ENCODE measurements around the gene PUSL1. TPM values are rescaled to one million over a fixed set of nuclear protein-coding genes. Genes with fewer than 3 reads are reported as not detected.

Gene PUSL1
- total and polyA plus RNA-seq, 2 donors (not counting 1 experiment from before 2014, with no cell fraction given): 15.7 to 25.8 TPM

- H3K27ac Mint-ChIP-seq: no peak overlapping the region
- ATAC-seq (ENCODE audit: low read depth) (no peak), DNase-seq (no peak)
- intact Hi-C loops (cut with micrococcal nuclease): no loop called here
- Histone ChIP-seq H3K36me3 (replicated peaks in 1 of 2; ENCODE audit: control extremely low read depth in 1 of 2, control insufficient read depth in 1 of 2, extremely low read depth in 1 of 2, insufficient read depth in 2 of 2, low read length in 1 of 2) (no peaks in the 10 kb centered on the region), H3K27ac (ENCODE audit: low read length in 2 of 2) (no peak overlapping the region), H3K4me2 (replicated peaks; ENCODE audit: low read depth, low read length, poor library complexity, severe bottlenecking) (no peak overlapping the region), H3K9me3 (ENCODE audit: control extremely low read depth in 1 of 3, control insufficient read depth in 2 of 3, insufficient read depth in 1 of 3, low read length in 2 of 3) (no peaks in the 10 kb centered on the region), H3K4me3 (ENCODE audit: control extremely low read depth in 1 of 5, extremely low read depth in 1 of 5, insufficient read depth in 1 of 5, low read depth in 2 of 5, low read length in 4 of 5) (no peak overlapping the region), H3K9ac (ENCODE audit: low read length) (no peak overlapping the region), H4K20me1 (ENCODE audit: control insufficient read depth, insufficient read depth, low read length, poor library complexity, severe bottlenecking) (peaks cover 8% of the 10 kb centered on the region), H3K27me3 (replicated peaks in 1 of 4; ENCODE audit: control extremely low read depth in 1 of 4, control insufficient read depth in 3 of 4, insufficient read depth in 4 of 4, low read length in 3 of 4) (no peaks in the 10 kb centered on the region), H3K4me1 (ENCODE audit: control insufficient read depth in 2 of 2, insufficient read depth in 2 of 2, low read length in 2 of 2) (peaks cover 0 to 9% of the 10 kb centered on the region in 2 donors), H2AFZ (ENCODE audit: insufficient read depth, low read depth, low read length, poor library complexity, severe bottlenecking) (no peak overlapping the region), H3K79me2 (ENCODE audit: control insufficient read depth, insufficient read depth, low read length) (no peaks in the 10 kb centered on the region)
- CTCF ChIA-PET: interaction anchor here (1.5 kb wide), 1 partner anchor 9 kb away, joined by 4 read pairs; no protein-coding TSS in a partner anchor
- no peak overlapping the region for H3K4me3 Mint-ChIP-seq
- H3K9me3 Mint-ChIP-seq (ENCODE audit: insufficient read depth): no peaks in the 10 kb centered on the region
- WGBS (ENCODE audit: insufficient coverage): 96% methylated on average over 60 of the region's 62 CpGs
- POLR2A ChIA-PET: no interaction called here
- H3K4me1 Mint-ChIP-seq: peaks cover 7% of the 10 kb centered on the region
- TF ChIP-seq EZH2 (IDR thresholded peaks at IDR 0.05; ENCODE audit: borderline replicate concordance, insufficient read depth, low read depth, low read length, poor library complexity, severe bottlenecking) (no peak), CTCF (IDR thresholded peaks at IDR 0.05) (no peak)
- H3K27me3 Mint-ChIP-seq: no peaks in the 10 kb centered on the region
These were observed 12.0 kb upstream of the PUSL1 start for GRCh38 chr1:1296070-1297061.

GRCh38 chr1:1297802-1298424, 10.5 kb upstream of the PUSL1 start:
- no peak for DNase-seq
- POLR2A ChIA-PET: no interaction called here
- no peaks in the 10 kb centered on the region for H3K9me3 ChIP-seq (ENCODE audit: control extremely low read depth in 1 of 3, control insufficient read depth in 2 of 3, insufficient read depth in 1 of 3, low read length in 2 of 3)
- 95% methylated on average over 29 of the region's 31 CpGs for WGBS (ENCODE audit: insufficient coverage)
- no peak overlapping the region for H3K4me2 ChIP-seq (replicated peaks; ENCODE audit: low read depth, low read length, poor library complexity, severe bottlenecking)
- Mint-ChIP-seq H3K27me3 (no peaks in the 10 kb centered on the region), H3K27ac (no peak overlapping the region), H3K4me3 (no peak overlapping the region), H3K9me3 (ENCODE audit: insufficient read depth) (no peaks in the 10 kb centered on the region), H3K4me1 (no peaks in the 10 kb centered on the region)
- no peaks in the 10 kb centered on the region for H3K4me1 ChIP-seq (ENCODE audit: control insufficient read depth in 2 of 2, insufficient read depth in 2 of 2, low read length in 2 of 2)
- peaks cover 16% of the 10 kb centered on the region for H4K20me1 ChIP-seq (ENCODE audit: control insufficient read depth, insufficient read depth, low read length, poor library complexity, severe bottlenecking)
- no peaks in the 10 kb centered on the region for H3K79me2 ChIP-seq (ENCODE audit: control insufficient read depth, insufficient read depth, low read length)
- H3K27ac ChIP-seq (ENCODE audit: low read length in 2 of 2): no peak overlapping the region
- no peaks in the 10 kb centered on the region for H3K36me3 ChIP-seq (replicated peaks in 1 of 2; ENCODE audit: control extremely low read depth in 1 of 2, control insufficient read depth in 1 of 2, extremely low read depth in 1 of 2, insufficient read depth in 2 of 2, low read length in 1 of 2)
- no peak for ATAC-seq (ENCODE audit: low read depth)
- no peak overlapping the region for H3K9ac ChIP-seq (ENCODE audit: low read length)
- H3K27me3 ChIP-seq (replicated peaks in 1 of 4; ENCODE audit: control extremely low read depth in 1 of 4, control insufficient read depth in 3 of 4, insufficient read depth in 4 of 4, low read length in 3 of 4): no peaks in the 10 kb centered on the region
- no peak overlapping the region for H3K4me3 ChIP-seq (ENCODE audit: control extremely low read depth in 1 of 5, extremely low read depth in 1 of 5, insufficient read depth in 1 of 5, low read depth in 2 of 5, low read length in 4 of 5)
- no peak overlapping the region for H2AFZ ChIP-seq (ENCODE audit: insufficient read depth, low read depth, low read length, poor library complexity, severe bottlenecking)
- TF ChIP-seq EZH2 (IDR thresholded peaks at IDR 0.05; ENCODE audit: borderline replicate concordance, insufficient read depth, low read depth, low read length, poor library complexity, severe bottlenecking) (no peak), CTCF (IDR thresholded peaks at IDR 0.05) (no peak)
- intact Hi-C loops (cut with micrococcal nuclease): no loop called here
- CTCF ChIA-PET: no interaction called here

Measured in B cell (primary cell).